Smooth muscle cell (in vitro differentiated cells): ENCODE results near the gene CHL1. TPM values are rescaled to one million over a fixed set of nuclear protein-coding genes. Genes with fewer than 3 reads are reported as not detected.

Source experiments
- DNase-seq: peaks from one replicate; lab custom pipeline; 2025; ENCODE audit not compliant: unreplicated experiment; lab: John Stamatoyannopoulos, UW
- H2AFZ ChIP-seq: fragments of 200-600 bp; sonication (generic); 2 replicates; pipeline ENCODE4 v1.6.0; 2016; ENCODE audit warnings: antibody characterized with exemption, low read depth, mild to moderate bottlenecking
- H3F3A ChIP-seq: fragments of 200-600 bp; sonication (generic); 2 replicates; pipeline ENCODE4 v1.6.0; 2017; ENCODE audit warnings: antibody characterized with exemption, low read depth
- H3K27ac ChIP-seq: fragments of 200-600 bp; sonication (generic); 2 replicates; pipeline ENCODE4 v1.5.1; 2016; ENCODE audit warnings: low read depth, mild to moderate bottlenecking
- H3K27me3 ChIP-seq: fragments of 200-600 bp; sonication (generic); 2 replicates; pipeline ENCODE4 v1.6.1; 2016; ENCODE audit warnings: low read depth, mild to moderate bottlenecking
- H3K36me3 ChIP-seq: fragments of 200-600 bp; sonication (generic); 2 replicates; pipeline ENCODE4 v1.5.1; 2016; ENCODE audit warnings: low read depth
- H3K4me1 ChIP-seq: fragments of 200-600 bp; sonication (generic); 2 replicates; pipeline ENCODE4 v1.5.1; 2016; ENCODE audit warnings: low read depth
- H3K4me2 ChIP-seq: fragments of 200-600 bp; sonication (generic); 2 replicates; pipeline ENCODE4 v1.6.0; 2016; ENCODE audit warnings: mild to moderate bottlenecking
- H3K4me3 ChIP-seq: fragments of 200-600 bp; sonication (generic); 2 replicates; pipeline ENCODE4 v1.5.1; 2016; ENCODE audit warnings: mild to moderate bottlenecking
- H3K79me2 ChIP-seq: fragments of 200-600 bp; sonication (generic); 2 replicates; pipeline ENCODE4 v1.6.0; 2016; ENCODE audit warnings: low read depth, mild to moderate bottlenecking
- H3K9ac ChIP-seq: fragments of 200-600 bp; sonication (generic); 2 replicates; pipeline ENCODE4 v1.6.0; 2016; ENCODE audit warnings: low read depth
- H3K9me3 ChIP-seq: fragments of 200-600 bp; sonication (generic); replicated peaks from 2 replicates; pipeline ENCODE4 v1.5.1; 2016; ENCODE audit warnings: low read depth
- H4K20me1 ChIP-seq: fragments of 200-600 bp; sonication (generic); 2 replicates; pipeline ENCODE4 v1.6.0; 2016; ENCODE audit warnings: low read depth
- CTCF ChIP-seq: fragments of 200-600 bp; sonication (generic); IDR thresholded peaks from 2 replicates; pipeline ENCODE4 v1.5.1; 2017; ENCODE audit warnings: borderline replicate concordance, mild to moderate bottlenecking, antibody characterized with exemption; ENCODE audit not compliant: insufficient read depth, poor library complexity, severe bottlenecking
- WGBS: methylation state at CpG from one replicate; pipeline ENCODE4 v1.1.7; 2016; ENCODE audit warnings: low lambda C conversion rate; 5-methylcytosine and 5-hydroxymethylcytosine counted together
- polyA plus RNA-seq: library from polyadenylated mRNA; unstranded; fragments of >200 nt; fragmentation: Nextera tagmentation; extraction: Ambion mirVana; gene quantifications from 2 replicates; pipeline ENCODE4 v1.2.1, GENCODE V29; 2016
- total RNA-seq: library from RNA; depleted of rRNA; stranded (reverse); fragments of >200 nt; gene quantifications from 2 replicates; pipeline ENCODE4 v1.2.3, GENCODE V29; 2014

CHL1 gene
- total and polyA plus RNA-seq, 2 experiments from 2014 or later = not detected

DNA sequence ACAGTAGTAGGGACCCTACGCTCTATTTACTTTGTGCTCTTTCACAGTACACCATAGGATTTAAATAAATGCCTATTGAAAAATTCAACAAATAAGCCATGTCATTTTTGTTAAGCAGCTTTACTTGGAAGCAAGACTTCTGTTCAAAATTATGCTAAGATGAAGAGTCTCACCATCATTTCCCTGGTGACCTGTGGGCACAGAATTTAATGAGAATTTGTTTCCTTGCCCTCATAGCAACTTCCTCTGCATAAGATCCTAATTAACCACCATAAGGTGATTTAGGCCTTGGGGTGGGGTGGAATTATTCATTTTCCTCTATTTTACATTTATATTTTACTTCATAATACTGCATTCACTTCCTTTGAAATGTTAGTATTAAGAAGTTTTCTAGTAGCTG, 70.5 kb downstream of the CHL1 start:
- Histone ChIP-seq H3K27ac (no peak overlapping the region), H4K20me1 (no peaks in the 10 kb centered on the region), H2AFZ (no peak overlapping the region), H3K9ac (no peak overlapping the region), H3K9me3 (no peaks in the 10 kb centered on the region), H3K4me2 (no peak overlapping the region), H3K4me1 (no peaks in the 10 kb centered on the region), H3K4me3 (no peak overlapping the region), H3K79me2 (no peaks in the 10 kb centered on the region), H3K27me3 (no peaks in the 10 kb centered on the region), H3K36me3 (no peaks in the 10 kb centered on the region), H3F3A (no peaks in the 10 kb centered on the region)
- TF ChIP-seq CTCF = no peak
- WGBS = 97% methylated on average over 1 of the region's 1 CpG
- no peak for DNase-seq

GRCh38 chr3:270688-271087, 74.1 kb downstream of the CHL1 start:
- Histone ChIP-seq H3K27ac (no peak overlapping the region), H3K4me2 (no peak overlapping the region), H3K4me1 (no peaks in the 10 kb centered on the region), H3K9ac (no peak overlapping the region), H3F3A (no peaks in the 10 kb centered on the region), H4K20me1 (no peaks in the 10 kb centered on the region), H3K9me3 (no peaks in the 10 kb centered on the region), H2AFZ (no peak overlapping the region), H3K36me3 (no peaks in the 10 kb centered on the region), H3K27me3 (no peaks in the 10 kb centered on the region), H3K79me2 (no peaks in the 10 kb centered on the region), H3K4me3 (no peak overlapping the region)
- 80% methylated on average over 2 of the region's 2 CpGs for WGBS
- DNase-seq = no peak
- no peak for TF ChIP-seq CTCF

GRCh38 chr3:274927-275326, 78.4 kb downstream of the CHL1 start:
- Histone ChIP-seq H3K4me3 (no peak overlapping the region), H3K9me3 (no peaks in the 10 kb centered on the region), H3K27me3 (no peaks in the 10 kb centered on the region), H4K20me1 (no peaks in the 10 kb centered on the region), H2AFZ (no peak overlapping the region), H3K9ac (no peak overlapping the region), H3K4me2 (no peak overlapping the region), H3K4me1 (no peaks in the 10 kb centered on the region), H3F3A (no peaks in the 10 kb centered on the region), H3K79me2 (no peaks in the 10 kb centered on the region), H3K36me3 (no peaks in the 10 kb centered on the region), H3K27ac (no peak overlapping the region)
- 74% methylated on average over 2 of the region's 2 CpGs for WGBS
- no peak for DNase-seq
- no peak for TF ChIP-seq CTCF

DNA sequence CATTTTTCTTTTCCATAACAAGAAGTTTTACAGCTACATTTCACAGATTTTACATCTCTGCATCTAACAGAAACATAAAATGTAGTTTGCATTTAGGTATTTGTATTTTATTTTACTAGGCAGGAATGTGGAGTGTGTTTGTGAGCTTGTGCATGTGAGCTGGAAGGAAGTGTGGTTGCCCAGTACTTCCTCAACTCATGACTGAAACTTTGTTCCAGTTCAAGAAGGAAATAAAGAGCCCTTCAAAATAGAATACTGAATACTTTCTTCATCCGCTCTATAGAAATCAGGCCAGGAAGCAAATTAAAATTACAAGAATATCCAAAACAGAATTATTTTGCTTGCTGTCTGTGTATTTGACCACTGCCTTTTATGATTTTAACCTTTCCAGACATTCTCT, 81.3 kb downstream of the CHL1 start:
- H4K20me1 ChIP-seq = no peaks in the 10 kb centered on the region
- no peaks in the 10 kb centered on the region for H3K9me3 ChIP-seq
- H2AFZ ChIP-seq = no peak overlapping the region
- WGBS = 100% methylated on average over 1 of the region's 1 CpG
- H3K27ac ChIP-seq = no peak overlapping the region
- no peak for DNase-seq
- no peak overlapping the region for H3K9ac ChIP-seq
- no peaks in the 10 kb centered on the region for H3F3A ChIP-seq
- H3K4me1 ChIP-seq = no peaks in the 10 kb centered on the region
- H3K4me3 ChIP-seq = no peak overlapping the region
- TF ChIP-seq CTCF = no peak
- H3K27me3 ChIP-seq = no peaks in the 10 kb centered on the region
- H3K79me2 ChIP-seq = no peaks in the 10 kb centered on the region
- H3K36me3 ChIP-seq = no peaks in the 10 kb centered on the region
- H3K4me2 ChIP-seq = no peak overlapping the region
